ENCODE measurements around the gene ZNF514. TPM values are rescaled to one million over a fixed set of nuclear protein-coding genes. Genes with fewer than 3 reads are reported as not detected.

ZNF514 gene
- total RNA-seq, 4 donors from 2014 or later: 4.9 to 23.8 (median 6.9) TPM

GRCh38 chr2:95165371-95166064 is 5.9 kb upstream of the ZNF514 start, which contains the start of gene ZNF2:
Gene ZNF2, plus strand, starts transcription at chr2:95165809. Its CDS starts 10,418 bp downstream, at chr2:95176227.
- H3K4me1 ChIP-seq: peaks cover 6 to 31% (median 20%) of the 10 kb centered on the region in 3 donors
- 0 to 1% methylated on average over 12 to 31 of the region's 56 CpGs for WGBS, 2 donors
- peak; percentile 82 for DNase-seq
- no peaks in the 10 kb centered on the region for H3K27me3 ChIP-seq
- no peaks in the 10 kb centered on the region for H3K9me3 ChIP-seq
- peak within 1 kb of the TSS; percentile 79 to 96 (median 84) for H3K4me3 ChIP-seq
- intact Hi-C loops (cut with DNase I): no loop called here
- H3K36me3 ChIP-seq: no peaks in the 10 kb centered on the region
- TF ChIP-seq CTCF (IDR thresholded peaks at IDR 0.05) (peak in 1 of 6 experiments; percentile 46), POLR2A (IDR thresholded peaks at IDR 0.05) (peak in 3 of 4 donors; percentile 45 to 59 (median 51))
- peak within 1 kb of the TSS; percentile 91 to 96 (median 96) for H3K27ac ChIP-seq

- Histone ChIP-seq H3K9me3 (no peaks in the 10 kb centered on the region), H3K36me3 (no peaks in the 10 kb centered on the region), H3K4me3 (peak overlapping the region; percentile 79 to 96 (median 84)), H3K27me3 (no peaks in the 10 kb centered on the region), H3K4me1 (peaks cover 6 to 34% (median 23%) of the 10 kb centered on the region in 3 donors), H3K27ac (peak overlapping the region; percentile 91 to 96 (median 96))
- no peak for DNase-seq
- WGBS, 2 donors: 0% methylated on average over 9 of the region's 9 CpGs
- TF ChIP-seq POLR2A (IDR thresholded peaks at IDR 0.05) (no peak), CTCF (IDR thresholded peaks at IDR 0.05) (no peak)
- intact Hi-C loops (cut with DNase I): no loop called here
These were observed 5.4 kb upstream of the ZNF514 start for GRCh38 chr2:95165030-95165370.

GRCh38 chr2:95158891-95159619 is 593 bp downstream of the ZNF514 start:
- TF ChIP-seq CTCF (IDR thresholded peaks at IDR 0.05) (no peak), POLR2A (IDR thresholded peaks at IDR 0.05) (no peak)
- H3K27ac ChIP-seq: peak overlapping the region; percentile 83 to 90 (median 86)
- H3K4me1 ChIP-seq: peaks cover 9 to 34% (median 13%) of the 10 kb centered on the region in 3 donors
- H3K27me3 ChIP-seq: no peaks in the 10 kb centered on the region
- peaks cover 0 to 33% (median 6%) of the 10 kb centered on the region in 3 donors for H3K36me3 ChIP-seq
- DNase-seq: no peak
- peak overlapping the region; percentile 51 to 84 (median 74) for H3K4me3 ChIP-seq
- 0 to 2% methylated on average over 8 to 12 of the region's 58 CpGs for WGBS, 2 donors
- intact Hi-C loops (cut with DNase I): no loop called here
- H3K9me3 ChIP-seq: peaks cover 0 to 18% (median 0%) of the 10 kb centered on the region in 3 donors

DNA sequence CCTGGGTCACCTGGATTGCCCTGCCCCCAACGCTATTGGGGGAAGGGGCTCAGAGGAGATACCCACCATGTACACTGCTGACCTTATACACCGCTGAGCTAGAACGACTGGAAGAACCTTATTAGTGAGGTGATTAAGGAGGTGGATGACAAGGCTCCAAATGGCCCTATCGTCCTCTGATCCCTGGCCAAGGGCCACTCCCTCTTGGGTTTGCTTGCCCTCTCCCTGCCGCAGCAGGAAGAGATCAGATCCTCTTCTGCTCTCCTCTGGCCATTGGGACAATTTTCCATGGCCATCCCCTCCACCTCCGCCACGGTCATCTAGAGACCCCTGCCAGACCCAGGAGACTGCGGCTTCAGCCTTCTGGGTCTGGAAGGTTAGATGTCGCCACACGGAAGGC is 1.2 kb downstream of the ZNF514 start:
- peaks cover 0 to 39% (median 6%) of the 10 kb centered on the region in 3 donors for H3K36me3 ChIP-seq
- H3K27ac ChIP-seq: peak overlapping the region in 3 of 4 donors; percentile 83 to 90 (median 83)
- H3K9me3 ChIP-seq: peaks cover 0 to 24% (median 5%) of the 10 kb centered on the region in 3 donors
- H3K4me1 ChIP-seq: peaks cover 9 to 28% (median 12%) of the 10 kb centered on the region in 3 donors
- no peaks in the 10 kb centered on the region for H3K27me3 ChIP-seq
- intact Hi-C loops (cut with DNase I): no loop called here
- DNase-seq: no peak
- 49 to 60% methylated on average over 4 to 10 of the region's 10 CpGs for WGBS, 2 donors
- TF ChIP-seq POLR2A (IDR thresholded peaks at IDR 0.05) (no peak), CTCF (IDR thresholded peaks at IDR 0.05) (no peak)
- H3K4me3 ChIP-seq: peak overlapping the region; percentile 51 to 84 (median 74)
